Astrocyte (in vitro differentiated cells and primary cell): ENCODE data around the gene KDM6B. TPM values are rescaled to one million over a fixed set of nuclear protein-coding genes. Genes with fewer than 3 reads are reported as not detected.

Experiments
- DNase-seq: peaks from one replicate; pipeline ENCODE4 v3.0.0-alpha.2; 2010; ENCODE audit warnings: low read depth
- FAIRE-seq: peaks from 2 replicates; lab custom pipeline; 2011; peaks lifted over from hg19 to GRCh38; lab: Jason Lieb, UNC
- H2AFZ ChIP-seq: 2 replicates; pipeline ENCODE4 v1.6.0; 2012; ENCODE audit warnings: low read depth, low read length, inconsistent platforms
- H3K27ac ChIP-seq: 2 replicates; pipeline ENCODE4 v1.5.1; 2011; ENCODE audit warnings: low read depth, low read length, inconsistent platforms
- H3K27me3 ChIP-seq: 2 replicates; pipeline ENCODE4 v1.6.0; 2011; ENCODE audit warnings: low read length, inconsistent platforms; ENCODE audit not compliant: insufficient read depth
- H3K36me3 ChIP-seq: 2 replicates; pipeline ENCODE4 v1.5.1; 2011; ENCODE audit warnings: low read length, inconsistent platforms; ENCODE audit not compliant: insufficient read depth
- H3K4me1 ChIP-seq: 2 replicates; pipeline ENCODE4 v1.5.1; 2011; ENCODE audit warnings: low read length, inconsistent platforms; ENCODE audit not compliant: insufficient read depth
- H3K4me2 ChIP-seq: 2 replicates; pipeline ENCODE4 v1.6.0; 2012; ENCODE audit warnings: low read length, inconsistent platforms
- H3K4me3 ChIP-seq: 2 replicates; pipeline ENCODE4 v1.5.1; 2011; ENCODE audit warnings: low read depth, mild to moderate bottlenecking, low read length, inconsistent platforms; ENCODE audit not compliant: insufficient read depth
- H3K79me2 ChIP-seq: 2 replicates; pipeline ENCODE4 v1.6.0; 2012; ENCODE audit warnings: mild to moderate bottlenecking, low read length, inconsistent platforms; ENCODE audit not compliant: insufficient read depth
- H3K9ac ChIP-seq: 2 replicates; pipeline ENCODE4 v1.6.0; 2012; ENCODE audit warnings: mild to moderate bottlenecking, low read length, inconsistent platforms
- H3K9me3 ChIP-seq: 2 replicates; pipeline ENCODE4 v1.5.1; 2012; ENCODE audit warnings: low read depth, mild to moderate bottlenecking, low read length, inconsistent platforms; ENCODE audit not compliant: insufficient read depth
- H4K20me1 ChIP-seq: 2 replicates; pipeline ENCODE4 v1.6.0; 2012; ENCODE audit warnings: low read length, inconsistent platforms; ENCODE audit not compliant: insufficient read depth
- H3K27ac Mint-ChIP-seq: one replicate; pipeline ENCODE4 v1.8.0; 2021; ENCODE audit warnings: mild to moderate bottlenecking, mixed read lengths; ENCODE audit not compliant: unreplicated experiment
- H3K27me3 Mint-ChIP-seq: one replicate; pipeline ENCODE4 v1.8.0; 2021; ENCODE audit warnings: low read depth, mixed read lengths; ENCODE audit not compliant: unreplicated experiment
- H3K36me3 Mint-ChIP-seq: one replicate; pipeline ENCODE4 v1.8.0; 2021; ENCODE audit warnings: low read depth, mixed read lengths; ENCODE audit not compliant: unreplicated experiment
- H3K4me1 Mint-ChIP-seq: one replicate; pipeline ENCODE4 v1.8.0; 2021; ENCODE audit warnings: low read depth, mixed read lengths; ENCODE audit not compliant: unreplicated experiment
- H3K4me3 Mint-ChIP-seq: one replicate; pipeline ENCODE4 v1.8.0; 2021; ENCODE audit warnings: mild to moderate bottlenecking, moderate library complexity, mixed read lengths; ENCODE audit not compliant: unreplicated experiment
- H3K9me3 Mint-ChIP-seq: one replicate; pipeline ENCODE4 v1.8.0; 2021; ENCODE audit warnings: mild to moderate bottlenecking, mixed read lengths; ENCODE audit not compliant: unreplicated experiment
- CTCF ChIP-seq: IDR thresholded peaks from 2 replicates; pipeline ENCODE4 v1.5.1; 2011; ENCODE audit warnings: low read depth, mild to moderate bottlenecking, inconsistent platforms, low read length, moderate library complexity; ENCODE audit not compliant: insufficient read depth
- EZH2 ChIP-seq: IDR thresholded peaks from 2 replicates; pipeline ENCODE4 v1.6.1; 2012; ENCODE audit warnings: mild to moderate bottlenecking, low read length, inconsistent platforms; ENCODE audit not compliant: insufficient read depth
- total RNA-seq: library from RNA; stranded (reverse); gene quantifications from 2 replicates; pipeline ENCODE4 v1.2.1, GENCODE V29; 2021

KDM6B gene
- total RNA-seq, 1 donor from 2014 or later = 50.4 TPM

- H3K27ac Mint-ChIP-seq = no peak overlapping the region
- H3K27ac ChIP-seq = no peak overlapping the region
- no peaks in the 10 kb centered on the region for H3K4me1 ChIP-seq
- peaks cover 8% of the 10 kb centered on the region for H3K9me3 Mint-ChIP-seq
- no peak overlapping the region for H3K9ac ChIP-seq
- H3K27me3 ChIP-seq = peaks cover 8% of the 10 kb centered on the region
- H4K20me1 ChIP-seq = no peaks in the 10 kb centered on the region
- H3K36me3 Mint-ChIP-seq = no peaks in the 10 kb centered on the region
- FAIRE-seq (no peak), DNase-seq (no peak)
- H3K4me1 Mint-ChIP-seq = no peaks in the 10 kb centered on the region
- no peaks in the 10 kb centered on the region for H3K36me3 ChIP-seq
- peaks cover 54% of the 10 kb centered on the region for H3K27me3 Mint-ChIP-seq
- TF ChIP-seq EZH2 = no peak
- no peak overlapping the region for H2AFZ ChIP-seq
- H3K4me3 ChIP-seq = no peak overlapping the region
- H3K4me2 ChIP-seq = no peak overlapping the region
- H3K79me2 ChIP-seq = no peaks in the 10 kb centered on the region
- no peaks in the 10 kb centered on the region for H3K9me3 ChIP-seq
- no peak overlapping the region for H3K4me3 Mint-ChIP-seq
These were observed 15.0 kb upstream of the KDM6B start for GRCh38 chr17:7818746-7819645.

- Histone ChIP-seq H3K4me3 (no peak overlapping the region), H2AFZ (no peak overlapping the region), H3K36me3 (no peaks in the 10 kb centered on the region), H4K20me1 (no peaks in the 10 kb centered on the region), H3K9me3 (no peaks in the 10 kb centered on the region), H3K4me2 (no peak overlapping the region), H3K27me3 (peaks cover 6% of the 10 kb centered on the region), H3K4me1 (no peaks in the 10 kb centered on the region), H3K79me2 (no peaks in the 10 kb centered on the region), H3K27ac (no peak overlapping the region), H3K9ac (no peak overlapping the region)
- TF ChIP-seq EZH2 = no peak
- no peak for DNase-seq
- H3K27ac Mint-ChIP-seq = no peak overlapping the region
- H3K27me3 Mint-ChIP-seq = peaks cover 60% of the 10 kb centered on the region
- no peak for FAIRE-seq
- H3K36me3 Mint-ChIP-seq = no peaks in the 10 kb centered on the region
- H3K4me3 Mint-ChIP-seq = no peak overlapping the region
- no peaks in the 10 kb centered on the region for H3K4me1 Mint-ChIP-seq
- peaks cover 8% of the 10 kb centered on the region for H3K9me3 Mint-ChIP-seq
These were observed 13.8 kb upstream of the KDM6B start for GRCh38 chr17:7820231-7820630.

- Histone ChIP-seq H4K20me1 (no peaks in the 10 kb centered on the region), H3K9me3 (no peaks in the 10 kb centered on the region), H3K27ac (no peak overlapping the region), H2AFZ (no peak overlapping the region), H3K27me3 (no peaks in the 10 kb centered on the region), H3K9ac (no peak overlapping the region), H3K36me3 (no peaks in the 10 kb centered on the region), H3K4me2 (no peak overlapping the region), H3K79me2 (no peaks in the 10 kb centered on the region), H3K4me3 (no peak overlapping the region), H3K4me1 (no peaks in the 10 kb centered on the region)
- FAIRE-seq (no peak), DNase-seq (no peak)
- Mint-ChIP-seq H3K9me3 (peaks cover 6% of the 10 kb centered on the region), H3K4me3 (no peak overlapping the region), H3K27ac (no peak overlapping the region), H3K36me3 (no peaks in the 10 kb centered on the region), H3K4me1 (no peaks in the 10 kb centered on the region), H3K27me3 (peaks cover 57% of the 10 kb centered on the region)
- TF ChIP-seq EZH2 (no peak), CTCF (no peak)
These were observed 11.9 kb upstream of the KDM6B start for GRCh38 chr17:7822126-7822525.
